ENCODE results near the gene PPM1D.

GRCh38 chr17:60560860-60561257, 39.1 kb upstream of the PPM1D start:
- TF ChIP-seq POLR2A (IDR thresholded peaks at IDR 0.05) (no peak), CTCF (IDR thresholded peaks at IDR 0.05) (no peak)
